HEK293 (cell line): Measurements from ENCODE around the gene TGFB1.

Source experiments
- BCL11B ChIP-seq: fragments of 450-650 bp; formaldehyde crosslinking; IDR thresholded peaks from 2 replicates; pipeline ENCODE4 v1.5.1; 2016; ENCODE audit warnings: low read depth, missing biosample characterization, missing genetic modification characterization
- GLIS1 ChIP-seq: fragments of 450-650 bp; formaldehyde crosslinking; IDR thresholded peaks from 2 replicates; pipeline ENCODE4 v1.5.1; 2016; ENCODE audit warnings: missing biosample characterization, missing genetic modification characterization
- KLF1 ChIP-seq: fragments of 450-650 bp; formaldehyde crosslinking; IDR thresholded peaks from 2 replicates; pipeline ENCODE4 v1.5.1; 2016; ENCODE audit warnings: missing biosample characterization, missing genetic modification characterization
- MZF1 ChIP-seq: fragments of 450-650 bp; formaldehyde crosslinking; IDR thresholded peaks from 2 replicates; pipeline ENCODE4 v1.5.1; 2017; ENCODE audit warnings: missing biosample characterization, missing genetic modification characterization, borderline replicate concordance
- PBX3 ChIP-seq: sonication (generic); formaldehyde crosslinking; IDR thresholded peaks from 2 replicates; pipeline ENCODE4 v1.8.1; 2022; ENCODE audit warnings: mild to moderate bottlenecking, moderate library complexity, missing genetic modification reagents
- PRDM10 ChIP-seq: fragments of 450-650 bp; formaldehyde crosslinking; IDR thresholded peaks from 2 replicates; pipeline ENCODE4 v1.5.1; 2016; ENCODE audit warnings: missing biosample characterization, missing genetic modification characterization
- PRDM2 ChIP-seq: fragments of 450-650 bp; formaldehyde crosslinking; IDR thresholded peaks from 2 replicates; pipeline ENCODE4 v1.5.1; 2016; ENCODE audit warnings: missing biosample characterization, missing genetic modification characterization, borderline replicate concordance
- SP3 ChIP-seq: fragments of 450-650 bp; formaldehyde crosslinking; IDR thresholded peaks from 2 replicates; pipeline ENCODE4 v1.5.1; 2016; ENCODE audit warnings: missing biosample characterization, missing genetic modification characterization
- TCF7L2 ChIP-seq: IDR thresholded peaks from 2 replicates; pipeline ENCODE4 v1.6.1; 2011; ENCODE audit warnings: low read depth, mild to moderate bottlenecking, inconsistent platforms, low read length, moderate library complexity, borderline replicate concordance
- ZBTB49 ChIP-seq: fragments of 450-650 bp; formaldehyde crosslinking; IDR thresholded peaks from 2 replicates; pipeline ENCODE4 v1.5.1; 2016; ENCODE audit warnings: missing biosample characterization, missing genetic modification characterization, low read depth
- ZBTB7A ChIP-seq: fragments of 450-650 bp; formaldehyde crosslinking; IDR thresholded peaks from 2 replicates; pipeline ENCODE4 v1.5.1; 2016; ENCODE audit warnings: low read depth, missing biosample characterization, missing genetic modification characterization
- ZFHX2 ChIP-seq: fragments of 450-650 bp; formaldehyde crosslinking; conservative IDR thresholded peaks from 2 replicates; pipeline ENCODE4 v1.5.1; 2016; ENCODE audit warnings: missing biosample characterization, missing genetic modification characterization
- ZNF112 ChIP-seq: fragments of 450-650 bp; formaldehyde crosslinking; IDR thresholded peaks from 2 replicates; pipeline ENCODE4 v1.5.0; 2017; ENCODE audit warnings: missing biosample characterization, missing genetic modification characterization
- ZNF157 ChIP-seq: fragments of 450-650 bp; formaldehyde crosslinking; IDR thresholded peaks from 2 replicates; pipeline ENCODE4 v1.5.1; 2016; ENCODE audit warnings: missing biosample characterization, missing genetic modification characterization
- ZNF223 ChIP-seq: fragments of 450-650 bp; formaldehyde crosslinking; IDR thresholded peaks from 2 replicates; pipeline ENCODE4 v1.5.1; 2016; ENCODE audit warnings: missing biosample characterization, missing genetic modification characterization
- ZNF324 ChIP-seq: fragments of 450-650 bp; formaldehyde crosslinking; IDR thresholded peaks from 2 replicates; pipeline ENCODE4 v1.5.1; 2016; ENCODE audit warnings: missing biosample characterization, missing genetic modification characterization
- ZNF366 ChIP-seq: fragments of 450-650 bp; formaldehyde crosslinking; conservative IDR thresholded peaks from 2 replicates; pipeline ENCODE4 v1.5.1; 2016; ENCODE audit warnings: missing biosample characterization, missing genetic modification characterization
- ZNF548 ChIP-seq: fragments of 450-650 bp; formaldehyde crosslinking; IDR thresholded peaks from 2 replicates; pipeline ENCODE4 v1.5.1; 2016; ENCODE audit warnings: missing biosample characterization, missing genetic modification characterization
- ZNF549 ChIP-seq: fragments of 450-650 bp; IDR thresholded peaks from 2 replicates; pipeline ENCODE4 v1.5.1; 2018; ENCODE audit warnings: missing biosample characterization, missing genetic modification characterization, mild to moderate bottlenecking, inconsistent platforms, moderate library complexity
- ZNF580 ChIP-seq: fragments of 450-650 bp; formaldehyde crosslinking; IDR thresholded peaks from 2 replicates; pipeline ENCODE4 v1.5.1; 2016; ENCODE audit warnings: missing biosample characterization, missing genetic modification characterization
- ZNF596 ChIP-seq: fragments of 450-650 bp; IDR thresholded peaks from 2 replicates; pipeline ENCODE4 v1.5.0; 2018; ENCODE audit warnings: missing biosample characterization, mild to moderate bottlenecking, missing genetic modification characterization, moderate library complexity
- ZNF677 ChIP-seq: fragments of 450-650 bp; IDR thresholded peaks from 2 replicates; pipeline ENCODE4 v1.5.0; 2018; ENCODE audit warnings: missing biosample characterization, mild to moderate bottlenecking, missing genetic modification characterization, moderate library complexity
- ZNF704 ChIP-seq: fragments of 450-650 bp; formaldehyde crosslinking; IDR thresholded peaks from 2 replicates; pipeline ENCODE4 v1.5.1; 2016; ENCODE audit warnings: missing biosample characterization, missing genetic modification characterization
- ZNF768 ChIP-seq: fragments of 450-650 bp; formaldehyde crosslinking; IDR thresholded peaks from 2 replicates; pipeline ENCODE4 v1.5.1; 2018; ENCODE audit warnings: missing biosample characterization, mild to moderate bottlenecking, missing genetic modification characterization
- ZSCAN30 ChIP-seq: fragments of 450-650 bp; IDR thresholded peaks from 2 replicates; pipeline ENCODE4 v1.5.1; 2018; ENCODE audit warnings: missing biosample characterization, mild to moderate bottlenecking, missing genetic modification characterization, moderate library complexity
- ZXDB ChIP-seq: fragments of 450-650 bp; formaldehyde crosslinking; IDR thresholded peaks from 2 replicates; pipeline ENCODE4 v1.5.1; 2016; ENCODE audit warnings: missing biosample characterization, missing genetic modification characterization

Gene TGFB1

GRCh38 chr19:41324921-41325639 lies 28.6 kb downstream of the TGFB1 start (continued):
- TF ChIP-seq PRDM2 (tag by site-specific recombination) = no peak
- no peak for TF ChIP-seq ZNF677 (tag by site-specific recombination)
- TF ChIP-seq ZNF223 (tag by site-specific recombination) = no peak
- TF ChIP-seq BCL11B (tag by site-specific recombination) = no peak
- peak; percentile 80 for TF ChIP-seq ZNF366
- TF ChIP-seq ZNF324 = no peak
- no peak for TF ChIP-seq PBX3 (CRISPR knock-in tag)
- TF ChIP-seq ZBTB49 (tag by site-specific recombination) = no peak
- TF ChIP-seq ZNF704 = no peak
- peak; percentile 86 for TF ChIP-seq KLF1 (tag by site-specific recombination)
- TF ChIP-seq ZNF549 = no peak
- no peak for TF ChIP-seq ZSCAN30 (tag by site-specific recombination)
- no peak for TF ChIP-seq ZNF112 (tag by site-specific recombination)
- no peak for TF ChIP-seq ZNF548 (tag by site-specific recombination)
- no peak for TF ChIP-seq ZNF157
- TF ChIP-seq ZFHX2 (tag by site-specific recombination) = peak; percentile 88
- TF ChIP-seq TCF7L2 = no peak
- no peak for TF ChIP-seq MZF1 (tag by site-specific recombination)
- TF ChIP-seq ZNF596 (tag by site-specific recombination) = no peak
- TF ChIP-seq ZBTB7A = no peak
- TF ChIP-seq SP3 (tag by site-specific recombination) = 0 out of 2 replicates have a peak, but pooled peaks have one; percentile 38
- peak; percentile 82 for TF ChIP-seq GLIS1 (tag by site-specific recombination)
- TF ChIP-seq ZNF580 (tag by site-specific recombination) = no peak
- TF ChIP-seq ZXDB (tag by site-specific recombination) = no peak
- TF ChIP-seq PRDM10 (tag by site-specific recombination) = no peak
- TF ChIP-seq ZNF768 (tag by site-specific recombination) = no peak
